GM18909 (cell line): ENCODE data around the gene ZNF837.
A peak's percentile ranks its signal among the peaks of the same experiment; 100 is the strongest.
"Not testable (repeated sequence)": the region's sequence is repeated elsewhere in the genome, so short reads cannot be mapped to it uniquely, and the experiment has no call there.

Experiments
- ATAC-seq: cut with Tn5 transposase; IDR thresholded peaks from one replicate; pipeline ENCODE4 v1.9.1; 2021; ENCODE audit warnings: mild to moderate bottlenecking; ENCODE audit not compliant: unreplicated experiment, poor library complexity

Gene ZNF837

DNA sequence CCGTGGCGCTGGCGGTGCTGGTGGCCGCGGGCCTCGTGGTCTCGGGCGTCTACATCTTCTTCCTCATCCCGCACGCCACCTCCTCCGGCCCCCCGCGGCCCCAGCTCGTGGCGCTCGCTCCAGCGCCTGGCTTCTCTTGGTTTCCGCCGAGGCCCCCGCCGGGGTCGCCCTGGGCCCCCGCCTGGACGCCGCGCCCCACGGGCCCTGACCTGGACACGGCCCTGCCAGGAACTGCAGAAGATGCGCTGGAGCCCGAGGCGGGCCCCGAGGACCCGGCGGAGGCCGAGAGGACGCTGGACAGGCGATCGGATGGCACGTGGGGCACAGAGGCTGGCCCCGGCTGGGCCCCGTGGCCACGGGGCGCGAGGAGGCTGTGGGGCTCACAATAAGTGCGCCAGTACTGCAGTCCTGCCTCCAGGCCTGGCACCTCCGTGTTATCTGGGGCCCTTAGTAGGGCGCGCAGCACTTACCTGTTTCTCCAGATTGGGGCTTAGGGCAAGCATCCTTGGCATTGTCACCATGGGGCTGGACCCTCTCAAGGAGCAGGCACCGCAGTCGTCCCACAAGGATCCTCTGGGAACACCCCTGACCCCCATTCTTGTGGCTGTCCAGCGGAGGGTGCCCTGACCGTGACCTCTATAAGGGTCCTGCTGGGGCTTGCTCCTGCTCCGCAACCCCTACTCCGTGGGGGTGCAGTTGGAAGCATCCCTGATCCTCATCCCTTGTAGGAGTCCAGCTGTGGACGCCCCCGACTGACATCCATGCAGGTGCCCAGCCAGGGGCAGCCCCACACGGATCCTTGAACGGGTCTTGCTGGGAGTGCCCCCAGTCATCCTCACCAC, 16.1 kb upstream of the ZNF837 start:
- no peak for ATAC-seq

DNA sequence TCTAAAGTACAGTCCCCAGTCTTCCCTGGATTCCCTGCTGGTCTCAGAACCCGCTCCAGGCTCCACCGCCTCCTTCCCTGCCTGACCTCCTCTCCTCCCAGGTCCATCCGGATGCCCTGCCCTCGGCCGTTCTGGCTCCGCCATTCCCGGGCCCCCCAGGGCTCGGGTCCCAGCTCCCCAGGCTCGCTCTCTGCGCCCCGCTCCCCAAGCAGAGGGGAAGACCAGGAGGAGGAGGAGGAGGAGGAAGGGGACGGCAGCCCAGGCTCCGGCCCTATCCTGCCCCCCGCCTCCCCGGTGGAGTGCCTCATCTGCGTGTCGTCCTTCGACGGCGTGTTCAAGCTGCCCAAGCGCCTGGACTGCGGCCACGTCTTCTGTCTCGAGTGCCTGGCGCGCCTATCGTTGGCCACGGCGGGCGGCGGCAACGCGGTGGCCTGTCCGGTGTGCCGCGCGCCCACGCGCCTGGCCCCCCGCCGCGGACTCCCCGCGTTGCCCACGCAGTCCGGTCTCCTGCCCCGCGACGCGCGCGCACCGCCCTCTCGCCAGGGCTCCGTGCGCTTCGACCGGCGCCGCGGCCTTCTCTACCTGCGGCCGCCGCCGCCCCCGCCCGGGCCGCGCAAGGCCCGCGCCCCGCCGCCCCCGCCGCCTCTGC, 15.3 kb upstream of the ZNF837 start:
- ATAC-seq, result no peak

DNA sequence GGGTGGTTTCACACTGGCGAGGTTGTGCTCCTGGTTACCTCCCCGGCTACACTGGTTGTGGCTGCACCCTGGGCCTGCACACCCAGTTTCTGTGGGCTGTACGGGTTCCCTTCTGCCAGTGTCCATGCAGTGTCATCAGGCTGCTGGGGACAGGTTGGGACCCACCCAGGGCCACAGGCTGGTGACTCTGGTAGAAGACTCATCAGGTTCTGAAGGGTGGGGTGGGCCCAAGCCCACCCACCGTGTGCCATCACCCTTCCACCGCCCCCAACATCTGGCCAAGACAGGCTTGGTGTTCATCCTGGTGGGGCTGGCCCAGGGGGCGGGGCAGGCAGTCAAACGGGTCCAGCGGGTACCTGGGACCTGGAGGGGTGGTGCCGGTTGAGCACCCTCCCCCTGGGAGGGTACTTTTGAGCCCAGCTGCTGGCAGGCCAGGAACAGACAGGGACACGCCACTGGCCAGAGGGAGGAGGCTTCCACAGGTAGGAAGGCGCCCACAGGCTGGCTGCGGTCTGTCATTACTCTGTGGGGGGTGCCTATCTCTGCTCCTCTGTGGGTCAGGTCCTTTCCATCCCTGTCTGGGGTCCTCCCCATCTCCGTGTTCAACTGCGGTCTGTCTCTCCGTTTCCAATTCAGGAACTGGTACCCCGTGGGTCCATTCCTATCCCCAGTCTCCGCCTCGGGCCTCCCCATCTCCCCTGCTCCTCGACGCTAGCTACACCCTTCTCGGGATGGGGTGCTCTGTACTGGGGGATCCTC, 14.6 kb upstream of the ZNF837 start, which contains the start of gene RNF225:
Gene RNF225 (plus strand): TSS at position 437 of the 759 bp plus-strand sequence. CDS start 434 bp downstream, outside the sequence.
- no peak for ATAC-seq

DNA sequence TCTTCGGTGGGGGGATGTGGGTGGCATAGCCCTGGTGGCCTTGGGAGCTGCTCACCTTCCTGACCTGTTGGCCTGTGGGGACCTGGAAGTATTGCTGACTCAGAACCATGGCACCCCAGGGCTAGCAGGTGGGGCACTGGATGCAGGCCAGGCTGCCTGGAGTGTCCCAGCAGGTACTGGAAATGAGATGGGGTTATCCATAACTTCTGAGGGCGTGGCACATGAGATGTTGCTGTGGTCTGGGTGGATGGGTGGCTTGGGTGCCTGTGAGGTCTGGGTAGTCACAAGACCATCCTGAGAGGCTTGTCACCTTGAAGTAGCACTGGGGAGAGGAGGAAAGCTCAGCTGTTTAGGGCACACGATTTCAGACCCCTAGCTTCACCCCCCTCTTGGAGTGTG, 14.0 kb upstream of the ZNF837 start:
- ATAC-seq, result no peak

DNA sequence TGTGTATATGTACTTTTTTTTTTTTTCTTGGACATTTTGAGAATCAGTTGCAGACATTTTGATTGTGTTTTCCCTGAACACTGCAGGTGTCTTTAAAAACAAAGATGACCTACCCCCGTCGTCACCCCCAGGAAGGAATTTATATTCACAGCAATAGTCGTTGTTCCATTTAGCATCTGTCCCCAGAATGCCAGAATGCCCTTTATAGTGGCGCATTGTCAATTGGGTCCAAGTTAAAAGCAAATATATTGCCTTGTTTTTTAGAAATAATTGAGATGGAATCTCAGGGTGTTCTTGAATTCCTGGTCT, 12.8 kb upstream of the ZNF837 start:
- ATAC-seq, result no peak

DNA sequence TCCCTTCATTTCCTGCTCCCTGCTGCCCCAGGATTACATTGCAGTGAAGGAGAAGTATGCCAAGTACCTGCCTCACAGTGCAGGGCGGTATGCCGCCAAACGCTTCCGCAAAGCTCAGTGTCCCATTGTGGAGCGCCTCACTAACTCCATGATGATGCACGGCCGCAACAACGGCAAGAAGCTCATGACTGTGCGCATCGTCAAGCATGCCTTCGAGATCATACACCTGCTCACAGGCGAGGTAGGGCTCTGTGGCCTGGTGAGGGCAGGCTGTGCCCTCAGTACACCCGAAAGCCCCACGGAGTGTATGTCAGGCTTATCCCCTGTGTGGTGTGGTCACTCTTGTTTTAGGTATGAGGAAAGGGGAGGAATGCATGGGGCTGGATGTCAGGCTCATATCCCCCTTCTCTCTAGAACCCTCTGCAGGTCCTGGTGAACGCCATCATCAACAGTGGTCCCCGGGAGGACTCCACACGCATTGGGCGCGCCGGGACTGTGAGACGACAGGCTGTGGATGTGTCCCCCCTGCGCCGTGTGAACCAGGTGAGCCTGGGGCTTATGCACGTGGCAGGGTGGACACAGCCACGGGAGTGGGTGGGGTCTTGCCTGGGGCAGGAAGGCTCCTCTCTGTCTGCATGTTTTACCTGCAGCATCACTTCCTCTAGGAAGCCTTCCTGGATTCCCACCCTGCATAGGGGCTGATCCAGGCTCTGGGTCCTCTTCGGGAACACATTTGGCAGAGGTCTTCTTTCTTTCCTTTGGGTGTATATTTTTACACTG, 12.3 kb upstream of the ZNF837 start:
- ATAC-seq, result no peak

DNA sequence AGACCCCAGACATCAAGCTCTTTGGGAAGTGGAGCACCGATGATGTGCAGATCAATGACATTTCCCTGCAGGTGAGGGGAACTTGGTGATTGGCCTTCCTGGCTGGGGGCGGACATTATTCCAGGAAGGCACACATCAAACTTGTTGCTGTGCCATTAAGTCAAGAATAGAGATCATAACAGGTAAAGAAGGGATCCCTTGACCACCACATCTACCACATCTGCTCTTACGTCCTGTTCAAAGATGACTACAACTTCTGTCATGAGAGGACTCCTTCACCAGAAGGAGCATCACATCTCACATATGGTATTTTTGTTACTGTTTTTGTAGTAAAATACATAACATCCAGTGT, 7.3 kb upstream of the ZNF837 start:
- no peak for ATAC-seq

DNA sequence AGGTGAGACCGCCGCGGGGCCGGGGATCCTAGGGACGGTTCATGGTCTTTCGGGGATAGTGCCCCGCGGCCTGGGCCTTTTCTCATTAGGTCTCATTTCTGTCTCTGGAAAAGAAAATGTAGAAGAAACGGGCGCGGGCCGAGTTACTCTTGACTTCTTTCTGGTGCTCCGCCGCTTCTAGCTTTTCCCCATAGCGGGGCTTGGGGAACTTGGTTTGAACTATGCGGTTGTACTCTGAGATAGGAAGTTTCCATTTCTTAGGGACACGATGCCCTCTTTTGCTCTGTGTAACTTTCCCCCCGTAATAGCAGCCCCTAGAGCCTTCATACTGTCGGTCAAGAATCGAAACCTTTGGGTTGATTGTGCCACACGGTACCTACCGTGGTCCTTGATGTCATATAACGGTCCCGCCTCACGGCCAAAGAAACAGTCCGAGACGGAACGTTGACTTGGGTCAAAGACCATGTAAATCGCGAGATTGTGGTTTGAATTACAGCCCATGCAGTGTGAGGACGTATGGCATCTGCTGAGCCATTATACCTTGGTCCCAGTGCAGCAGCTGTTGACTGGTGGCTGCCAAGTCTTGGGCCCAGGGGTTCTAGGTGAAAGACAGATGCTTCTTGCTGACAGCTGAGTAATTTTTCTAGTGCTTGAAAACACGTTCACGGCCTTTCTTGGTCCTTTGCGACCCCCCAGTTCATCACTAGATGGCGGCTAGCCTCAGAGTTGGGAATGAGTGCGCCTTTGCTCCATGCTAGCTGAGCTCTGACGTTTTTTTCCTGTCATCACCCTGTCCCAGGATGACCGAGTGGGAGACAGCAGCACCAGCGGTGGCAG, 6.7 kb upstream of the ZNF837 start:
- ATAC-seq, result no peak

DNA sequence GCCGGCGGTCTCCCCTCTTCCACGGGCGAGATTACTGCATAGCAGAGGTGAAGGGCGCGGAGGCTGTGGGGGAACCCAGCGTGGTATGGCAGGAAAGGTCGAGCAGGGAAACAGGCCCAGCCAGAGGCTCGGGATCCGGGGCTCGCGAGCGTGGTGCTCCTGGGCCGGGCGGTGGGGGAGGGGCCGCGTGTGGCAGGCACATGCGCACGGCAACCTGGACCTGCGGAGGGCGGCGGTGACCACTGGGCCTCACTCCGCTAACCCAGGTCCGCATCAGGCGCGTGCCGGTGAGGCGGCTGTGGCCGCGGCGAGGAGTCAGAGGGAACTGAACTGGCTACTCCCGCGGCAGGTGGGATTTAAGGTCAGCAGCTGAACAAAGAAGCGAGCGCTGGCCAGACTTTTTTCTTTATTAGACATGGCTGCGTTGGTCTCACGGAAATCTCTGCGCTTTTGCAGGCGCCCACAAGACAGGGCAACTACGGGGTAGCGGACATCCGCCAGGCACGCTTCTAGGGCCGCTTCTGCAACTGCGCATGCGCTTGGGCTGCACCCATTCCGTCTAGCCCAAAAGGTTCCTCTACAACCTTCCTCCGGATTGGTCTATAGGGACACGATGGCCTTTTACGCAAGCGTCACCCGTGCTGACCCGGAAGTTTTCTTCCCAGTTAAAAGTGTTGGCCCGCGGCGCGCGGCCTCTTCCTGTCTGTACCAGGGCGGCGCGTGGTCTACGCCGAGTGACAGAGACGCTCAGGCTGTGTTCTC, 5.9 kb upstream of the ZNF837 start, which contains the start of gene RPS5:
Gene RPS5 (plus strand): TSS at position 694 of the 762 bp plus-strand sequence. CDS start 869 bp downstream, outside the sequence.
- ATAC-seq, result peak; percentile 86

DNA sequence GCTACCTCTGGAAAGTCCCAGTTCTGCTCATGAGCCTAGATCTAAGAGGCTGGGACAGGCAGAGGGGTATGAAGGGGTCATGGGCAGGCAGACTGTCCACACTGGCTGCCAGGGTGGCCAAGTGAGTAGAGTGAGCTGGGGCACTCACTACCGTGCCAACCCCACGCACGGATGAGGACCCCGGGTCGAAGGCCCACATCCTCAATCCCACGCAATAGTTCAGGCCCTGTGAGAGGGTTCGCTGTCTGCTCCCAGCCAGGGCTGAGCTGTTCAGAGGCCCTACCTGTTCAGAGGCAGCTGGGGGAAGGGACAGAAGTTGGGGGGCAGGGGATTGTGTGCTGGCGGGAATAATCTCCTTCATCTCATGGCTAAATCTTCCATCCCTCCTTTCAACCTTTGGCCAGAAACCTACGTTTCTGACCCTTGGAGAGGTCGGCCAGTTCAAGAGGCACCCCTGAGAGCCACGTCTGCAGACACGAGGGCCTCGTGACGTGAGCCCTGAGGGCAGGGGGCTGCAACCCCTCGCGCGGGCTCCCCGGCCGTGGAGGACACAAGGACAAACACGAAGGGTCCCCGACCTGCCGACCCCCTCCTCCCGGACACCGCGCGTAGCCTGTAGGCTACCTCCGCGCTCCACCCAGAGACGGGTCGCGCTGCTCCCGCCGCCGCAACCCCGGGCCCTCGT, 5.2 kb upstream of the ZNF837 start:
- ATAC-seq, result peak; percentile 12

DNA sequence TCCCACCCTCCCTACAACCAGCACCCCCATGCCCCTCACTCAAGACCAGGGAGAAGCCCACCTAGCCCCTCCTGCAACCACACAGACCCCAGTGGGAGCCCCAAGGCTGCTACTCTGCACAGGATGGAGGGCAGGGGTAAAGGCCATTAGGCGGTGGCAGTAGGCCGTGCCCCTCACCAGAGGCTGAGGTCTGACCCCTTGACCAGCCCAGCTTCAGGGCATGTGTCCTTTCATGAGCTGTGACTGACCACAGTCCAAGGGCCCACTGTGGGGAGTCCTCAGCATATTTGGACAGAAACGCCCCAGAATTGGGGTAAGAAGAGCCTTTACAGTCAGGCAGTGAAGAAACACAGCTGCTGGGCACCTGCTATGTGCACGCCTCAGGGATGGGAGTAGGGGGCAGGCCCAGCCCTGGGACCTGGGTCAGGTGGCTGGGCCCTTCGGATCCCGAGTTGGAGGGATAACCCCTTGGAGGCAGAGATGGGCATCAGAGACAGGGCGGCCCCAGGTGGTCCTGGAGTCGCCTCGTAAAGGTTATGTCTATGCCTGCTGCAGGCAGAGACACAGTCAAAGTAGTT, 4.6 kb upstream of the ZNF837 start:
- ATAC-seq, result no peak

DNA sequence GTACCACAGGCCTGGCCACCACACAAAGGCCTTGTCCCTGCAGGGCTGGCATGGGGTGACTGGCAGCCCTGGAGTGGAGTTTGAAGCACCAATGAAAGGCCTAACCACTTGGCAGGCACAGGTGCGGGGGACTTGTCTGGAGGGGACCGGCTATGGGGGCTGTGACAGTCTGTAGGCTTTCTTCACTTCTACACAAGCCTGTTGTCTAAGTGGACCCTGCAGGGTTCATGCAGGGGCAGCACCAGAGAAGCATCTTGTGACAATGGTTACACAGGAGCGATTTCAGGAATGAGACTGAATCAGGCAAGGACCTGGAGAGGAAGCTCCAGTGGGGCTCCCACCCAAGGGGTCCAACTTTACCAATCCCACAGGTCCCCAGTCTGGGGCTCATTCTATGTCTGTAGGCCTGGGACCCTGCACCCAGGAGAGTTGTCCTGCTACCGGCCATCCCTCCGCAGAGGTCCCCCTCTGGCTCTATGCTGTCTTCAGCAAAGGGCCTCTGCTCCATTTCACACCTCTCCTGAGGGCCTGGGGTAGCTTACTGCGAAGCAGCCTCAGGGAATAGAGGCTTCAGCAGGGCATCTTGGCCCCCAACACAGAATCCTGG, 2.3 kb upstream of the ZNF837 start:
- ATAC-seq, result no peak

DNA sequence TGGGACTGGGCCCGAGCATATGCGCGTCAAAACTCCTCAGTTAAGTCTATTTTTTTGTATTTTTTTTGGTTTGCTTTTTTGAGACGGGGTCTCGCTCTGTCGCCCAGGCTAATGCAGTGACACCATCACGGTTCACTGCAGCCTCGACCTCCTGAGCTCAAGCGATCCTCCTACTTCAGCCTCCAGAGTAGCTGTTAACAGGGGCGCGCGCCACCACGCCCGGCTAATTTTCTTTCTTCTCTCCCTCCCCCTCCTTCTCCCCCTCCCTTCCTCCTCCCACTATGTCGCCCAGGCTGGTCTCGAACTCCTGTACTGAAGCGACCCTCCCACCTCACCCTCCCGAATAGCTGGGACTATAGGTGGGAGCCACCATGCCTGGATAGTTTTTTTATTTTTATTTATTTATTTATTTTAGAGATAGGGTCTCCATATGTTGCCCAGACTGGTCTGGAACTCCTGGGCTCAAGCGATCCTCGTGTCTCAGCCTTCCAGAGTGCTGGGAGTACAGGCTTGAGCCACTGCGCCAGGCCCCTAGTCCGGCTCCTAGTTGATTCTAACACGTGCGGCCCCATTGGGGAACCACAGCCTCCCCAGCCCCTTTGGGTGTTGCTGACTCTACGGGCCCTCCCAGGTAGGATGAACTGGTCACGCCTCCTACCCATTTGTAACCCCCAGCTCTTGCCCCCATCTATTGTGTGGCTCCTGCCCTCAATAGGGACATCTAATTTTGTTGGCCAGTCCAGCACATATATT, 806 bp upstream of the ZNF837 start:
- ATAC-seq, result no peak

DNA sequence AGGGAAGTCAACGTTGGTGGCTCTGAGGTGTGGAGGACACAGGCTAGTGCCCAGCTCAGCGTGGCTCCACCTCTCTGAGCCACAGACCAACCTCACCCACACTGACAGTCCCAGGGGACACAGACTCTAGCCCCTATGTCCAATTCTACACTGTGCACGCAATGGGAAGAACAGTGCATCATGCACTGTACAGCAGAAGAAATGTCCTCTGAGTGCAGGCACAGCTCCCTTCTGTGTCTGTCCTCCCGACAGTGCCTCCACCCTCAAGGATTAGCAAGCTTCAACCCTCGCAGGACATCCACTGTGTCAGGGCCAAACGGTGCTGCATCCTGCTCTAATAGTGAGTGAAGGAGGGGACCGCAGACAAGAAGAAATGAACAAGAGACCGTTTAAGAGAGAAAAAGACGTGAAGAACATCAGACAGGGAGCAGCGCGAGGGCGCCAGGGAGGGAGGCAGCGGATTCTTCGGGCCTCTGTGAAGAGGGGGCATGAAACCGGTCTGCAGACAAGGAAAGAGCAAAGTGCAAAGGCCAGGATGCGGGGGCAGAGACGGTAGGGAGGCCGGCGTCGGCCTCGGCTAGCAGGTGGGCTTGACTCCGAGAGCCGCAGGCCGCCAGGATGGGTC, 681 bp downstream of the ZNF837 start:
- ATAC-seq, result peak; percentile 6

DNA sequence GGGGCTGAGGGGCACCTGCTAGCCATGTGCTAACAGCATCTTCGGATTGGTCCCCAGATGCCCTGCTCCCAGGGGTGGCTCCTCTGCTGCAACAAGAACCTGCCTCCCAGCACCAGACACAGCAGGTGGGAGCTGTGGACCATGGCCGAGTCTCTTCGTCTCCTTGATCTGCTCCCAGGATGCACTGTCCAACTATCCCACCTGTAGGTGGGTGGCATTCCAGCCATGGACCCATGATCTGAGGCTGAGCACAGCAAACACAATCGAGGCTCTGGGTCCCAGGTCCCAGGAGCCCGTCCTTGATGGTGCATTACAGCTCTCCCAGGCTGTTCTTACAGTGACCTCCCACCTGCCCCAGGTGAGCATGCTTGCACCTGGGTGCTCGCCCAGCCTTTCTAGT, 1.6 kb downstream of the ZNF837 start:
- no peak for ATAC-seq

DNA sequence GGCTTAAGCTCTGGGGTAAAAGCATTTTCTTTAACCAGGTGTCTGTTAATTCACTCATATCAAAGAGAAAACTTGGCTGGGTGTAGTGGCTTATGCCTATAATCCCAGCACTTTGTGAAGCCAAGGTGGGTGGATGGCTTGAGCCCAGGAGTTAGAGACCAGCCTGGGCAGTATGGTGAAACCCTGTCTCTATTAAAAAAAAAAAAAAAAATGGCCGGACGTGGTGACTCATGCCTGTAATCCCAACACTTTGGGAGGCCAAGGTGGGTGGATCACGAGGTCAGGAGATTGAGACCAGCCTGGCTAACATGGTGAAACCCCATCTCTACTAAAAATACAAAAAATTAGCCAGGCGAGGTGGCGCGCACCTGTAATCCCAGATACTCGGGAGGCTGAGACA, 4.1 kb downstream of the ZNF837 start:
- not testable (repeated sequence) for ATAC-seq
